Activated B cell treated with CpG ODN at 0.5 μM for 24 hours (primary cell): ENCODE results near the gene GMFB. TPM values are rescaled to one million over a fixed set of nuclear protein-coding genes. Genes with fewer than 3 reads are reported as not detected.

ENCODE experiments used
- ATAC-seq: fragments of 200-7000 bp; cut with Tn5 transposase; one replicate; pipeline ENCODE4 v1.10.0; 2021; ENCODE audit warnings: low read depth, mild to moderate bottlenecking, moderate library complexity
- CTCF ChIA-PET: fragments of 350-600 bp; sonication (Branson Sonifier 250); formaldehyde crosslinking; loops from one replicate; lab custom pipeline; 2021; ENCODE audit warnings: antibody characterized with exemption; lab: Charles Lee
- POLR2A ChIA-PET: fragments of 350-600 bp; sonication (Branson Sonifier 250); formaldehyde crosslinking; loops from one replicate; lab custom pipeline; 2021; ENCODE audit warnings: antibody characterized with exemption; lab: Charles Lee
- DNase-seq: peaks from one replicate; pipeline ENCODE4 v3.0.0; 2022
- H3K27ac Mint-ChIP-seq: one replicate; pipeline ENCODE4 v1.8.0; 2020; ENCODE audit warnings: mixed read lengths
- H3K27me3 Mint-ChIP-seq: one replicate; pipeline ENCODE4 v1.8.0; 2021; ENCODE audit warnings: mixed read lengths
- H3K36me3 Mint-ChIP-seq: one replicate; pipeline ENCODE4 v1.8.0; 2021; ENCODE audit warnings: low read depth, mixed read lengths
- H3K4me1 Mint-ChIP-seq: one replicate; pipeline ENCODE4 v1.8.0; 2021; ENCODE audit warnings: mixed read lengths
- H3K4me3 Mint-ChIP-seq: one replicate; pipeline ENCODE4 v1.8.0; 2020; ENCODE audit warnings: mild to moderate bottlenecking, mixed read lengths
- H3K9me3 Mint-ChIP-seq: one replicate; pipeline ENCODE4 v1.8.0; 2020; ENCODE audit warnings: mixed read lengths
- intact Hi-C: fragments of 100-400 bp; cut with micrococcal nuclease; formaldehyde crosslinking; loops from one replicate; pipeline ENCODE4 v1.15.1; 2024
- total RNA-seq: library from RNA; stranded (reverse); gene quantifications from 2 replicates; pipeline ENCODE4 v1.2.3, GENCODE V29; 2022
- TF ChIP-seq, protein P1 (sequence below): fragments of 200-600 bp; IDR thresholded peaks from one replicate; pipeline ENCODE4 v1.8.0; 2022; ENCODE audit warnings: antibody characterized with exemption, mild to moderate bottlenecking

Gene GMFB
- total RNA-seq, 1 donor from 2014 or later: 43.0 TPM

DNA sequence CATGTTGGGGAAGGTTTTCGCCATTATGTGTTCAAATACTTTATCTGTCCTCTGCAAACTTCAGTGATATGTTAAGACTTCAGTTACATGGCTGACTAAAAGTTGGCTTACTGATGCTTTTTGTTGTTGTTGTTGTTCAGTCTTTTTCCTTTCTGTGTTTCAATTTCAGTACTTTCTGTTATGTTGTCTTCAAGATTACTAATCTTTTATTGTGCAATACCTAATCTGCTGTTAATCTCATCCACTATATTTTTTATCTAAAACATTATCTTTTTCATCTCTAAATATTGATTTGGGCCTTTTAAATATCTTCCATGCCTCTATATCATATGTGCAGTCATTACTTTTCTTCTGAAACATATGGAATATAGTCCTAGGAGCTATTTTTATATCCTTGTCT lies 27.9 kb upstream of the GMFB start:
- peaks cover 21% of the 10 kb centered on the region for H3K4me1 Mint-ChIP-seq
- no peak overlapping the region for H3K27ac Mint-ChIP-seq
- peaks cover 11% of the 10 kb centered on the region for H3K9me3 Mint-ChIP-seq

DNA sequence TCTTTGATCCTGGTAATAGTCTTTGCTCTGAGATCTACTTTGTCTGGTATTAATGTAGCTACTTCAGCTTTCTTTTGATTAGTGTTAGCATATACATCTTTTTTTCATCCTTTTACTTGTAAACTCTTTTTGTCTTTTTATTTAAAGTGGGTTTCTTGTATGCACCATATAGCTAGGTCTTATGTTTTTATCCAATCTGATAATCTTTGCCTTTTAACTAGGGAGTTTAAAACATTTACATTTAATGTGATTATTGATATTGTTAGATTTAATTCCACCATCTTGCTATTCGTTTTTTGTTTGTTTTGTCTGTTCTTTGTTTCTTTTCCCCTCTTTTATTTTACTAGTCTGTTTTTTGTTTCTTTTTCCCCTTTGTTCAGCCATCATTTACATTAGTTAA lies 26.9 kb upstream of the GMFB start:
- peaks cover 30% of the 10 kb centered on the region for H3K4me1 Mint-ChIP-seq
- no peak overlapping the region for H3K4me3 Mint-ChIP-seq
- intact Hi-C loops: no loop called here
- CTCF ChIA-PET: no interaction called here
- TF ChIP-seq, protein P1, sequence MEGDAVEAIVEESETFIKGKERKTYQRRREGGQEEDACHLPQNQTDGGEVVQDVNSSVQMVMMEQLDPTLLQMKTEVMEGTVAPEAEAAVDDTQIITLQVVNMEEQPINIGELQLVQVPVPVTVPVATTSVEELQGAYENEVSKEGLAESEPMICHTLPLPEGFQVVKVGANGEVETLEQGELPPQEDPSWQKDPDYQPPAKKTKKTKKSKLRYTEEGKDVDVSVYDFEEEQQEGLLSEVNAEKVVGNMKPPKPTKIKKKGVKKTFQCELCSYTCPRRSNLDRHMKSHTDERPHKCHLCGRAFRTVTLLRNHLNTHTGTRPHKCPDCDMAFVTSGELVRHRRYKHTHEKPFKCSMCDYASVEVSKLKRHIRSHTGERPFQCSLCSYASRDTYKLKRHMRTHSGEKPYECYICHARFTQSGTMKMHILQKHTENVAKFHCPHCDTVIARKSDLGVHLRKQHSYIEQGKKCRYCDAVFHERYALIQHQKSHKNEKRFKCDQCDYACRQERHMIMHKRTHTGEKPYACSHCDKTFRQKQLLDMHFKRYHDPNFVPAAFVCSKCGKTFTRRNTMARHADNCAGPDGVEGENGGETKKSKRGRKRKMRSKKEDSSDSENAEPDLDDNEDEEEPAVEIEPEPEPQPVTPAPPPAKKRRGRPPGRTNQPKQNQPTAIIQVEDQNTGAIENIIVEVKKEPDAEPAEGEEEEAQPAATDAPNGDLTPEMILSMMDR: no peak
- H3K27me3 Mint-ChIP-seq: no peaks in the 10 kb centered on the region
- H3K27ac Mint-ChIP-seq: no peak overlapping the region
- DNase-seq (no peak), ATAC-seq (no peak)
- POLR2A ChIA-PET: no interaction called here
- peaks cover 46% of the 10 kb centered on the region for H3K36me3 Mint-ChIP-seq
- peaks cover 11% of the 10 kb centered on the region for H3K9me3 Mint-ChIP-seq

More for the DNA sequence above, 27.9 kb upstream of the GMFB start:
- no peak for DNase-seq
- ChIA-PET CTCF (no interaction called here), POLR2A (no interaction called here)
- Mint-ChIP-seq H3K4me3 (no peak overlapping the region), H3K36me3 (peaks cover 47% of the 10 kb centered on the region), H3K27me3 (no peaks in the 10 kb centered on the region)
- intact Hi-C loops: no loop called here
- TF ChIP-seq, protein P1: no peak
- ATAC-seq: no peak

DNA sequence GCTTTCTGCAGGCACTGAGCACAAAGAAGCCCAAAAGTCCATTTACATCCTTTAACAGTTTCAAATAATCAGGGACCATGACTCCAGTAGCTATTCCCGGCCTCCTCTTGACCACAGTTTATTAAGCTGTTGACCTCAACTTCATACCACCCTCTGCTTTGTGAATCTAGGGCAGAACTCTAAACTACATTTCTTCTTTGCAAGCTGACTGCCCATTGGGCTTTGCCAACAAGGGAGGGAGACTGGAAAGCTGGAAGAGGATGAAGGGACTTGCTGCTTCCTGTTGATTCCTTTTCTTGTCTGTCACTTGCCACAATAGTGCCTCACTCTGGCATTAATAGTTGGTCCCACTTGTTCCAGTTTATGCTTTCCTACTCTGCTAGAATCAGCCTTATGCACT lies 23.6 kb upstream of the GMFB start:
- TF ChIP-seq, protein P1: no peak
- peak overlapping the region; percentile 1 for H3K27ac Mint-ChIP-seq
- H3K4me1 Mint-ChIP-seq: peaks cover 41% of the 10 kb centered on the region
- POLR2A ChIA-PET: no interaction called here
- no peaks in the 10 kb centered on the region for H3K27me3 Mint-ChIP-seq
- intact Hi-C loops: no loop called here
- CTCF ChIA-PET: no interaction called here
- H3K9me3 Mint-ChIP-seq: peaks cover 9% of the 10 kb centered on the region
- H3K4me3 Mint-ChIP-seq: no peak overlapping the region
- peaks cover 40% of the 10 kb centered on the region for H3K36me3 Mint-ChIP-seq
- ATAC-seq (no peak), DNase-seq (no peak)

DNA sequence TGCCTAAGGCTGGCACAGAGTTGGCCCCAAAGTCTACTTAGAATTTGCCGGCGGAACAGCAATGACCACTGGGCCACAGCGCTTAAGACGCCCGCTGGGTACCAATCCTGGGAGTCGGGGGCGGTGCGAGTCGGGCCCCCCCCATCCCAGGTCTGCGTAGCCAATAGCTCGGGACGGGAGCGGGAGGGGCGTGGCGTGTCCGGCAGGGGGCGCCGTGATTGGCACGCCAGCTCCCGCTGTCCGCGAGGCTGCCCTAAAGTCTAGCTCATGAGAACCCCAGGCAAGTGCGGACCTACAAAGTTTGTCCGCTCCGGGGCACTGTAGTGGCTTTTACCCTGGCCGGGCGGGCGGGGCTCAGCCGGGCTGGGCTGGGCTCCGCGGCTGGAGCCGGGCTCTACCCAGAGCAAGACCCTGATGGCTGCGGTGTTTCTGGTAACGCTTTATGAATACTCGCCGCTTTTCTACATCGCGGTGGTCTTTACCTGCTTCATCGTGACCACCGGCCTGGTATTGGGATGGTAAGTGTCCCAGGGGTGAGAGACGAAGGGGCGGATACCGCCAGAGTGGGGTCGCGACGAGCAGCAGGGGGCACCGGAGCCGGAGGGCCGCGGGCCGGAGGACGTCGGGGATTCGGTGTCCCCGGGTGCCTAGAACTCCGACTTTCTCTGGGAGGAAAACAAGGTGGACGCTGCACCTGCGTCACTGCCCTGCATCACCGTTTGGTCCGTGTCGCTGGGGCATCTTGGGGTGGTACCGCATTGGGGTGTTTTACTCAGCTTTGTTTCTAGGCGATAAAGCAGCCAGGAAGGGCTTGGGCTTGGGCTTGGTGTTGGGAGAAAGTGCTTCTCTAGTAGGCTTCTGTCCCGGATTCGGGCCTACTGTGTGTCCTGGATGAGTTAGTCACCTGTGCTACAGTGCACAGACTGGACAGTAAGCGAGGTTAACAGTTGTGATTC lies 21.0 kb upstream of the GMFB start, which contains the start of gene CGRRF1:
TSS of gene CGRRF1 (plus strand) at position 361 of the 956 bp plus-strand sequence. CDS start at position 415, 54 bp downstream.
- Mint-ChIP-seq H3K27me3 (no peaks in the 10 kb centered on the region), H3K4me3 (peak within 1 kb of the TSS; percentile 95), H3K27ac (peak within 1 kb of the TSS; percentile 89), H3K36me3 (peaks cover 22% of the 10 kb centered on the region), H3K4me1 (peaks cover 41% of the 10 kb centered on the region), H3K9me3 (no peaks in the 10 kb centered on the region)
- peak; percentile 98 for DNase-seq
- TF ChIP-seq, protein P1: no peak
- intact Hi-C loops: loop anchor here (1.0 to 5.0 kb wide), 10 partner anchors 21 to 1718 kb away; partner anchors contain the start of genes CNIH1, DDHD1, FBXO34 and GCH1
- ChIA-PET POLR2A (interaction anchor here (0.5 to 2.8 kb wide), 11 partner anchors 9 to 541 kb away, joined by 3 to 37 read pairs (median 3); partner anchors contain the start of genes GMFB, MAPK1IP1L and SAMD4A), CTCF (interaction anchor here (1.1 to 2.3 kb wide), 4 partner anchors 22 to 264 kb away, joined by 3 to 13 read pairs (median 6); partner anchors contain the start of genes GMFB and SAMD4A)
- peak; percentile 98 for ATAC-seq

DNA sequence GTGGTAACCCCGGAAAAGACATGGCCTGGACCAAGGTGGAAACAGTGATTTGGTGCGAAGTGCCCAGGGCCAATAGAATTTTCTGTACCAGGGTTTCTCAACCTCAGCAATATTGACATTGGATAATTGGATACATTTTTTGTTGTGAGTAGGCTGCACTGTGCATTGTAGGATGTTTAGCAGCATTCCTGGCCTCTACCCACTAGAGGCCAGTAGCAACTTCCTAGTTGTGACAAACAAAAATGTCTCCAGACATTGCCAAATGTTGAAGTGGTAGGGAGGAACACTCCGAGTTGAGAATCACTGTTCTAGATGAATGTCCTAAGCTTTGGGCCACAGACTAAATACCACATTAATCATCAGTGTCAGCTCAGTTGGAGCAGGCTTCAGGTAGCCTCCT lies 14.7 kb upstream of the GMFB start:
- Mint-ChIP-seq H3K27me3 (peaks cover 12% of the 10 kb centered on the region), H3K27ac (no peak overlapping the region), H3K4me3 (no peak overlapping the region), H3K9me3 (no peaks in the 10 kb centered on the region), H3K4me1 (no peaks in the 10 kb centered on the region), H3K36me3 (no peaks in the 10 kb centered on the region)
- ChIA-PET POLR2A (no interaction called here), CTCF (no interaction called here)
- TF ChIP-seq, protein P1: no peak
- no peak for DNase-seq
- intact Hi-C loops: no loop called here
- ATAC-seq: no peak
